Upper lobe of left lung (tissue), 6 donors: ENCODE data around the gene PKHD1. TPM values are rescaled to one million over a fixed set of nuclear protein-coding genes. Genes with fewer than 3 reads are reported as not detected.

Experiments
- ATAC-seq, 2 donors: fragments of 200-7000 bp; cut with Tn5 transposase; one replicate each; pipeline ENCODE4 v1.9.1; 2022; ENCODE audit warnings: mild to moderate bottlenecking in 2 of 2, moderate library complexity in 2 of 2; ENCODE audit not compliant: low FRiP score in 2 of 2
- DNase-seq, 2 donors: peaks; one replicate each; pipeline ENCODE4 v3.0.0-alpha.2; 2019 to 2020
- H3K27ac ChIP-seq, 4 donors: fragments of 200-600 bp; sonication (generic); one replicate each; pipeline ENCODE4 v1.5.1; 2016 to 2019
- H3K27me3 ChIP-seq, 4 donors: fragments of 200-600 bp; sonication (generic); one replicate each; pipeline ENCODE4 v1.5.1; 2017 to 2019
- H3K36me3 ChIP-seq, 4 donors: fragments of 200-600 bp; sonication (generic); one replicate each; pipeline ENCODE4 v1.5.1; 2016 to 2019
- H3K4me1 ChIP-seq, 4 donors: fragments of 200-600 bp; sonication (generic); one replicate each; pipeline ENCODE4 v1.5.1; 2018 to 2019
- H3K4me3 ChIP-seq, 4 donors: fragments of 200-600 bp; sonication (generic); one replicate each; pipeline ENCODE4 v1.5.1; 2017 to 2019; ENCODE audit warnings: mild to moderate bottlenecking in 2 of 4, moderate library complexity in 1 of 4
- H3K9me3 ChIP-seq, 4 donors: fragments of 200-600 bp; sonication (generic); one replicate each; pipeline ENCODE4 v1.5.1; 2018 to 2019
- EP300 ChIP-seq, 4 donors: sonication (generic); formaldehyde crosslinking; IDR thresholded peaks; one replicate each; pipeline ENCODE4 v1.5.1; 2017; ENCODE audit warnings: antibody characterized with exemption in 4 of 4, control low read depth in 2 of 4
- POLR2A ChIP-seq, 4 donors: fragments of 450-650 bp; IDR thresholded peaks; one replicate each; pipeline ENCODE4 v1.5.1; 2016 to 2017; ENCODE audit warnings: antibody characterized with exemption in 4 of 4, mild to moderate bottlenecking in 2 of 4
- POLR2AphosphoS5 ChIP-seq, 2 donors: sonication (generic); formaldehyde crosslinking; IDR thresholded peaks; one replicate each; pipeline ENCODE4 v1.5.1; 2017; ENCODE audit warnings: antibody characterized with exemption in 2 of 2
- WGBS, 2 donors: methylation state at CpG; one replicate each; pipeline ENCODE4 v1.1.5; 2017 to 2018; 5-methylcytosine and 5-hydroxymethylcytosine counted together
- total RNA-seq, 6 donors: library from RNA; depleted of rRNA in 4 of 6; stranded (reverse); fragments of >200 nt in 4 of 6; gene quantifications; one replicate each; pipeline versions ENCODE4 v1.1.0 to v1.2.1, GENCODE V29; 2016 to 2021
- TF ChIP-seq, protein P1 (sequence below), 6 experiments: fragments of 450-650 bp in 4 of 6; fragments of 200-600 bp in 2 of 6; sonication (generic) in 2 of 6; IDR thresholded peaks; one replicate each; pipeline ENCODE4 v1.5.1; 2016 to 2019; ENCODE audit warnings: antibody characterized with exemption in 6 of 6
- donor health status: DM: no; HTN: no; CAD: no; lungs with moderate emphysema.
- donor health status: DM: no; HTN: yes; CAD: no; lungs with severe emphysema.

The PKHD1 gene
- total RNA-seq, 6 donors from 2014 or later = 0.10 to 1.0 (median 0.34) TPM

DNA sequence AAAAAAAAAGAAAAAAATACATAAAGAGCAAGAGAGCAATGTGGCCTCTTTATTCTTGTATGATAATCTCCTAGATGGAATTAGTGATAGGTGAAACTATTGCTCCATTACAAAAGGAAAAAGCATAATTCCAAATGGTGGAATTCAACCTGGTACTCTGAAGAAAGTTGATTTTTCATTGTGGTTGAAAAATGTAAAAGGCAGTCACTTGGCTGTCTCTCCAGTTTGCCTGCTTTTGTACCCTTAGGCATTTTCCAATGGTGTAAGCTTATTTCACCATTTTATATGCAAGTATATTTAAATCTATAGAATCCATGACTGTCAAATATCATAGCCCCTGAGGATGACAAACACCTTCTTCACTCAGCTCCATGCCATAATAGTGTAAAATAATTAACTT lies 38.8 kb upstream of the PKHD1 start:
- Histone ChIP-seq H3K27ac (no peak overlapping the region), H3K36me3 (no peaks in the 10 kb centered on the region), H3K27me3 (no peaks in the 10 kb centered on the region), H3K4me3 (no peak overlapping the region), H3K4me1 (no peaks in the 10 kb centered on the region), H3K9me3 (no peaks in the 10 kb centered on the region)
- DNase-seq = no peak
- no peak for TF ChIP-seq POLR2A (IDR thresholded peaks at IDR 0.05)
- TF ChIP-seq POLR2AphosphoS5 (IDR thresholded peaks at IDR 0.05) = no peak
- no peak for TF ChIP-seq EP300 (IDR thresholded peaks at IDR 0.05)
- TF ChIP-seq, protein P1, sequence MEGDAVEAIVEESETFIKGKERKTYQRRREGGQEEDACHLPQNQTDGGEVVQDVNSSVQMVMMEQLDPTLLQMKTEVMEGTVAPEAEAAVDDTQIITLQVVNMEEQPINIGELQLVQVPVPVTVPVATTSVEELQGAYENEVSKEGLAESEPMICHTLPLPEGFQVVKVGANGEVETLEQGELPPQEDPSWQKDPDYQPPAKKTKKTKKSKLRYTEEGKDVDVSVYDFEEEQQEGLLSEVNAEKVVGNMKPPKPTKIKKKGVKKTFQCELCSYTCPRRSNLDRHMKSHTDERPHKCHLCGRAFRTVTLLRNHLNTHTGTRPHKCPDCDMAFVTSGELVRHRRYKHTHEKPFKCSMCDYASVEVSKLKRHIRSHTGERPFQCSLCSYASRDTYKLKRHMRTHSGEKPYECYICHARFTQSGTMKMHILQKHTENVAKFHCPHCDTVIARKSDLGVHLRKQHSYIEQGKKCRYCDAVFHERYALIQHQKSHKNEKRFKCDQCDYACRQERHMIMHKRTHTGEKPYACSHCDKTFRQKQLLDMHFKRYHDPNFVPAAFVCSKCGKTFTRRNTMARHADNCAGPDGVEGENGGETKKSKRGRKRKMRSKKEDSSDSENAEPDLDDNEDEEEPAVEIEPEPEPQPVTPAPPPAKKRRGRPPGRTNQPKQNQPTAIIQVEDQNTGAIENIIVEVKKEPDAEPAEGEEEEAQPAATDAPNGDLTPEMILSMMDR (IDR thresholded peaks at IDR 0.05) = no peak
- no peak for ATAC-seq

DNA sequence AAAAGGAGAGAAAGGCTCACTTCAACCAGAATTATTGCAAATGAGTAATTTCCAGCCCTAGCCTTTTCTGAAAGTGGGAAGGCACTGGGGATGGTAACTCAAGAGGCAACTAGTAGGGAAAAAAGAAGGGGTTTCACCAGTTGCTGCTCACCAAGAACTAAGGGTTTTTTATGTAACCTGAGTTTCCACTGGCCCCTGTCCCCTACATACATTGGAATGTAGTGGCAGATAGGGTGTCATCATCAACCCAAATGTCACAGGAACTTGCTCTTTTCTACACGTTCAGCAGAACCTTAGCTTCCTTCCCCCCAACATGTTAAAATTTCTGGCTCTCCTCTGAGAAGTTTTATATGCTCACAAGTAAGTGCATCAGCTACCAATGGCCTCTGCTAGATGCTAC lies 38.2 kb upstream of the PKHD1 start:
- Histone ChIP-seq H3K27ac (no peak overlapping the region), H3K27me3 (no peaks in the 10 kb centered on the region), H3K9me3 (no peaks in the 10 kb centered on the region), H3K36me3 (no peaks in the 10 kb centered on the region), H3K4me1 (no peaks in the 10 kb centered on the region), H3K4me3 (no peak overlapping the region)
- ATAC-seq = no peak
- DNase-seq = no peak
- 59 to 63% methylated on average over 1 of the region's 1 CpG for WGBS, 2 donors
- TF ChIP-seq POLR2A (IDR thresholded peaks at IDR 0.05) (no peak), EP300 (IDR thresholded peaks at IDR 0.05) (no peak), POLR2AphosphoS5 (IDR thresholded peaks at IDR 0.05) (no peak)
- TF ChIP-seq, protein P1 (IDR thresholded peaks at IDR 0.05) = no peak

DNA sequence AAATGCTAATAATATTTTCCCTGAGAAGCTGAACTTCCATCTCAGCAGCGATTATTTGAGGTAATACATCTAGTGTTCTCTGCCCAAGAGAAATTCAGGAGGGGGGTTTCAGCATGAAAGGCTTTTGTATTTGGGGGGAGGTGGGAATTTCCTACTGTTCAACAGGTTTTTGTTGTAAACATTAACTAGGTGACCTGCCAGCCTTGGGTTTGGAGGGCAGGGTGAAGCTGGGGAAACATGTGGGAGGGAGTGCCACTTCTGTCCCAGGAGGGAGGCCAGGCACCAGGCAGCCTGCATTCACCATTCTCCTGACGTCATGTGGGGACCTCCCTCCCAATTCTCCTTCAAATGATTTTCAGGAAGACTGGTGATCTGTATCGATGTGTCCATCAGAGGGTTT lies 37.7 kb upstream of the PKHD1 start:
- 49 to 66% methylated on average over 3 of the region's 3 CpGs for WGBS, 2 donors
- DNase-seq (no peak), ATAC-seq (no peak)
- Histone ChIP-seq H3K27me3 (no peaks in the 10 kb centered on the region), H3K27ac (no peak overlapping the region), H3K4me3 (no peak overlapping the region), H3K36me3 (no peaks in the 10 kb centered on the region), H3K9me3 (no peaks in the 10 kb centered on the region), H3K4me1 (no peaks in the 10 kb centered on the region)
- TF ChIP-seq POLR2AphosphoS5 (IDR thresholded peaks at IDR 0.05) = no peak

DNA sequence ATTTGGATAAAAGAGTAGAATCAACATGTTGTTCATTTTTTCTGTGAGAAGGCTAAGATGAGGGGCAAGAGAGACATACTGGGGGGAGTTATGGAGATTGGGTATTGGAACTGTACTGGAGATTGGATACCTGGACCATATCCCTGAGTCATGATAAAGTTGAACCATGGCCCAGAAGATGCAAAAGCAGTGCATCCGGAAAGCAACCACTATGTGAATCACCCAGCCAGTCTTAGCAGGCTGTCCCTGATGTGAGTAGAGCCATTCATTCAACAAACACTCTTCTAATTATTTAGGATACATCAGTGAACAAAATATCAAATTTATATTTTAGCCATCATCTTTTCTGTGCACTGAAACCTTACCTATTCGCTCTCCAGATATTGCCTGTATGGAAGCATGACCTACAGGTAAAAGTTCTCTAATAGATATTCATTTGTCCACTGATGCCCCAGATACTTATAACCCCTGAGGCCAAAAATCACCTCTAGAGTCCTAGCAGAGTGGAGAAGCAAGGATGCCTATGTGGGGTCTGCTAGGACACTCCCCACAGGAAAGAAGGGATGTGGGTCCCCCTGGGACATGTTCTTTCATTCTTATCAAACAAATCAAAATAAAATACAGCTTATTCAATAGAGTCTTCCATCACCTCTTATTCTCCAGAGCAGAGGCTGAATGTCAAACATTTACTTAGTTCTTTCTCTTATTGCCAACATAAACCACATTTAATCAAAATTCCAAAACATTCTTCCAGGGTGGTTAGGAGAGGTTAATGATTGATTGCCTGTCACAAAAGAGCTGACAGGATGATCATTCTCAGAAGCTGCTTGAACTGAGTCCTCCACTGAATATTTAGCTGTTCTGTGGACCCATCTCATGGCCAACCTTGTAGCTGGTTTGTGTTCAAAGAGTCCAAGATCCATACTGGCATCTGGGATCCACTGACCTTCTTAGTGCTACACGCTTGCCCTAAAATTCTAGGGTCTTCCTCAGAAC lies 37.0 kb upstream of the PKHD1 start:
- Histone ChIP-seq H3K4me3 (no peak overlapping the region), H3K36me3 (no peaks in the 10 kb centered on the region), H3K9me3 (no peaks in the 10 kb centered on the region), H3K27me3 (no peaks in the 10 kb centered on the region), H3K27ac (no peak overlapping the region), H3K4me1 (no peaks in the 10 kb centered on the region)
- WGBS, 2 donors = 85 to 89% methylated on average over 3 of the region's 3 CpGs
- DNase-seq (no peak), ATAC-seq (no peak)
- TF ChIP-seq, protein P1 (IDR thresholded peaks at IDR 0.05) = no peak
- no peak for TF ChIP-seq POLR2A (IDR thresholded peaks at IDR 0.05)
- TF ChIP-seq EP300 (IDR thresholded peaks at IDR 0.05) = no peak
- no peak for TF ChIP-seq POLR2AphosphoS5 (IDR thresholded peaks at IDR 0.05)

DNA sequence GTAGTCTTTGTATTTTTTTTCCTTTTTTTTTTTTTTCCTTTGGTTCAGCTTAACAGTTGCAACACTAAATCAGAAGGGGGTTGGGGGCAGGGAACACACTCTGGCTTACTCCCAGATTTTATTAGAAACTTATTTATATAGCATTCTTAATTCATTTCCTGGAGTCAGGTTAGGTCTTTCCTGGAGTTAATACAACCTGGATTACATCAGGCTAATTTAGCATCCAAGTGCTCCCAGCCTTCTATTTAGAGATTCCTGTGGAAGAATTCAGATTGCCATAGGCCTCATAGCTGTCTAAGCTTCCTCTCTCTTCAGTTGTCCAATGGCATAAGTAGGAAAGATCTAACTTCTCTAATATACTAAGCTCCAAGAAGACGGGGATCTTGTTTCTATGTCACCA lies 35.8 kb upstream of the PKHD1 start:
- Histone ChIP-seq H3K27ac (no peak overlapping the region), H3K4me3 (no peak overlapping the region), H3K36me3 (no peaks in the 10 kb centered on the region), H3K4me1 (no peaks in the 10 kb centered on the region), H3K27me3 (no peaks in the 10 kb centered on the region), H3K9me3 (no peaks in the 10 kb centered on the region)
- DNase-seq (no peak), ATAC-seq (no peak)
- WGBS, 2 donors = 82 to 89% methylated on average over 1 of the region's 1 CpG
- TF ChIP-seq POLR2AphosphoS5 (IDR thresholded peaks at IDR 0.05) (no peak), EP300 (IDR thresholded peaks at IDR 0.05) (no peak), POLR2A (IDR thresholded peaks at IDR 0.05) (no peak)
- TF ChIP-seq, protein P1 (IDR thresholded peaks at IDR 0.05) = no peak
